ENCODE results near the gene OR2T11. TPM values are rescaled to one million over a fixed set of nuclear protein-coding genes. Genes with fewer than 3 reads are reported as not detected.
"Not testable (repeated sequence)": the region's sequence is repeated elsewhere in the genome, so short reads cannot be mapped to it uniquely, and the experiment has no call there.

Gene OR2T11
- total RNA-seq, result not detected in 2 replicates

DNA sequence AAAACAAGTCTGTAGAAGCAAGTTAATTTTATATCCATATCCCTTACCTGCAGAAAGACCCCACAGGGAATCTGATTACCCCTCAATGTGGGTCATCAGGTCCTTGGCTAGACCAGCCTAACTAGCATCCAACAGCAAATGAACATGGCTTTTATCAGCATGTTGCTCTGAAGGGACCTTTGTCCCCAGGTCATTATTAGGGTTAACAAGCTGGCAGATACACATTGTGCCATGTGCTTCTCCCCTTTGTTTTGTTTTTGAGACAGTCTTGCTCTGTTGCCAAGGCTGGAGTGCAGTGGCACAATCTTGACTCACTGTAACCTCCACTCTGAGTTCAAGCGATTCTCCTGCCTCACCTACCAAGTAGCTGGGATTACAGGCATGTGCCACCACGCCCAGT is at the start of gene OR2T11:
OR2T11 (minus strand) TSS at position 101 of the 400 bp plus-strand sequence. CDS start 7,963 bp downstream, outside the sequence.
- not testable (repeated sequence) for DNase-seq (ENCODE audit: extremely low read depth, low read depth, low spot score)

DNA sequence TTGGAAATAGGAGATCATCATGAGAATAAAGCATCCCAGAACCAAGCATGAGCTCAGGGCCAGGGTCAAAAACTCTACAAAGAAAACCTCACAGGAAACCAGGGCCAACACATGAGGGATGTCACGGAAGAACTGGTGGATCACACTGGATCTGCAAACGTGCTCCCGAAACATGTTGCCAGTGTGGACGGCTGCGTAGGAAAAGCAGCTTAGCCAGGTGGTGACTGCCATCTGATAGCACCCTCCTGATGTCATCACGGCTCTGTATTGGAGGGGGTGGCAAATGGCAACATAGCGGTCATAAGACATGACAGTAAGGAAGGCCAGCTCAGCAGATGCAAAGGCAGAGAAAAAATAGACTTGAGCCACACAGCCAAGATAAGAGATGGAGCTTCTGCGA is 46.8 kb upstream of the OR2T11 start:
- DNase-seq (ENCODE audit: extremely low read depth, low read depth, low spot score), result no peak

DNA sequence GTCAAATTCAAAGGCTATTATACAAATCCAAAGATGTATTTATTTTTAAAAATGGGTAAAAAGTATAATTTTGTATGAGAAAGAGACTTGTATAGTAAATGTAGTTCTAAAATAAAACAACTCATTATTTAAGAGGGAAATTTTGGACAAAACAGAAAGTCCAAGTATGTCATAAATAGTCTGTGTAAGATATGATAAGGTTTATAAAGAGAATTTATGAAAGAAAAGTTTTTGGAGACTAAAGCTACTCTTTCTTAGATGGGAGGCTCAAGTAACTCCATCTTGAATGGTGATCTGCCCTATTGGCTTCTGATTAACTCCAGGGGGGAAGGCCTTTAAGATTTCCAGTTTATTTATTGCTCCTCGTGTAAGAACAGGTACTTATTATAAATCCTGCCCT is 35.1 kb upstream of the OR2T11 start:
- no peak for DNase-seq (ENCODE audit: extremely low read depth, low read depth, low spot score)

- DNase-seq (ENCODE audit: extremely low read depth, low read depth, low spot score), result not testable (repeated sequence)
Observed at GRCh38 chr1:248663453-248664328, 28.8 kb upstream of the OR2T11 start.

- not testable (repeated sequence) for DNase-seq (ENCODE audit: extremely low read depth, low read depth, low spot score)
Observed at GRCh38 chr1:248656797-248657196, 21.9 kb upstream of the OR2T11 start.

GRCh38 chr1:248655354-248655753 is 20.5 kb upstream of the OR2T11 start, which contains the start of gene OR2T27:
Gene OR2T27 (minus strand): TSS chr1:248655528. CDS start chr1:248650884, 4,644 bp downstream.
- DNase-seq (ENCODE audit: extremely low read depth, low read depth, low spot score), result not testable (repeated sequence)

DNA sequence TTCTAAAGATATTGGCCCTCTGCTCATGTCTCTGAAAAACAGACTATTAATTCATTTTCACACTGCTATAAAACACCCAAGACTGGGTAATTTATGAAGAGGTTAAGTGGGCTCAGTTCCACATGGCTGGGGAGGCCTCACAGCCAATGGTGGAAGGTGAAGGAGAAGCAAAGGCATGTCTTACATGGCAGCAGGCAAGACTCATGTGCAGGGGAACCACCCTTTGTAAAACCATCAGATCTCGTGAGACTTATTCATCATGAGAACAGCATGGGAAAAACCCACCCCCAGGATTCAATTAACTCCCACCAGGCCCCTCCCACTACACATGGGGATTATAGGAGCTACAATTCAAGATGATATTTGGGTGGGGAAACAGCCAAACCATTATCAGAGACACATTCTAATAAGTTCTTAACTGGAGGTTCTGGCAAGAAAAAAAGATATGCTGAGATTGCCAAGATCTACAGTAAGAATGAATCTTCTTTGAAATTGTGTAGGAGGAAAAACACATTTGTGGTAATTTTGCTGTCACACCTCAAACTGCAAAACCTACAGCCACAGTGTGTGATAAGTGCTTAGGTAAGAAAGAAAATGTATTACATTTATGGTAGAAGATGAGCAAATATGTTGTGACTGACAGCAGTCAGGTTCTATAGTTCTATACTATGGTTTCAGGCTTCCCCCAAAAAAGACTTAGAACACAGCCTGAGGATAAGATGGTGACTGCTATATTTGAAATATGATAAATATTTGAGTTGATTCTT is 14.1 kb upstream of the OR2T11 start:
- DNase-seq (ENCODE audit: extremely low read depth, low read depth, low spot score), result not testable (repeated sequence)

DNA sequence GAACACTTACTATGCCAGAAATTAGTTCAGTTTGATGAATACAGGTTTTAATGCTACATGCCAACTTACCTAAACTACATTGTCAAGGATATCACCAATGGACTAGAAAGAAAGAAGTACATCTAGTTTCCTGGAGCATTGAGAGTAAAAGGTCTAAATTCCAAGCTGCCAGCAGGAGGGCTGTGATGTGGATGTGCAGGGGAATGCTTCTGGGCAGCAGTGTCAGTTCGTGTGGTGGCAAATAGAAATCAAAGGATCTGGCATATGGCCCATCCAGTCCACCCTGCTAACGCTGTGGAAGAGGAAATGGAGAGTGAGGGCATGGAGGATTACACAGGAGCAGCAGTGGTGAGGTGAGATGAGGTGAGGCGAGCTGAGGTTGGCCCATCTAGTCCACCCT is 10.3 kb upstream of the OR2T11 start, which contains the start of gene OR2T35:
OR2T35 (minus strand) TSS at position 101 of the 400 bp plus-strand sequence. CDS start 6,020 bp downstream, outside the sequence.
- not testable (repeated sequence) for DNase-seq (ENCODE audit: extremely low read depth, low read depth, low spot score)

- not testable (repeated sequence) for DNase-seq (ENCODE audit: extremely low read depth, low read depth, low spot score)
Observed at GRCh38 chr1:248642971-248643651, 8.2 kb upstream of the OR2T11 start.

- DNase-seq (ENCODE audit: extremely low read depth, low read depth, low spot score), result not testable (repeated sequence)
Observed at GRCh38 chr1:248641583-248641982, 6.7 kb upstream of the OR2T11 start.

- not testable (repeated sequence) for DNase-seq (ENCODE audit: extremely low read depth, low read depth, low spot score)
Observed at GRCh38 chr1:248640906-248641305, 6.0 kb upstream of the OR2T11 start.

GRCh38 chr1:248639652-248640051 is 4.8 kb upstream of the OR2T11 start:
- not testable (repeated sequence) for DNase-seq (ENCODE audit: extremely low read depth, low read depth, low spot score)

- DNase-seq (ENCODE audit: extremely low read depth, low read depth, low spot score), result not testable (repeated sequence)
Observed at GRCh38 chr1:248636612-248637011, 1.7 kb upstream of the OR2T11 start.

DNA sequence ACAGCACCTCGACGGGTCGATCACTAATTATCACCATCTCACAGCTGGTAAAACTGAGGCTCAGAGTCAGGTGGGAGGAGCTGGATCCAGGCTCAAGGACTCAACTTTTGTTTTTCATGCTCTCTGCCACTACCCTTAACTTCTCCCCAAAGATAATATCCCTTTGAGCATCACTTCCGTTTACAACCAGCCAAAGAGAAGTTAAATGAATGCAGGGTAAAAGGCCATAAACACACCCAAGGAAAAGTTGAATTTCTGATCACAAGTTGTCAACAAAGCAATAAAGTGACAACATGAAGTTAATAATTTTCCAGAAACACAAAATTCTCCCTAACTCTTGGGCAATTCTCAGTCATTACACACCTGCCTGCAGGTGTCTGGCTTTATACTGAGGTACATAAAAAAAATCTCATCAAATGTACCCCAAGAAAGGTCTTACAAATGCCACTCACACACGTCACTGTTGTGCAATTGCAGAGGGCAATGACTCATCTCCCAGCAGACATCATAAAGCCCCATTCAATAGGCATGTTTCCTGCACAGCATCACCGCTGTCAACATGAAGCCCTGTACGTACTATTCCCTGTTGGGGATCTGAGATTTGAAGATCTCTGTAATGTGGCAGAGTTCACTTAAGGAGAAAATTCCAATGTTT is 3.4 kb downstream of the OR2T11 start:
- no peak for DNase-seq (ENCODE audit: extremely low read depth, low read depth, low spot score)

- DNase-seq (ENCODE audit: extremely low read depth, low read depth, low spot score), result no peak
Observed at GRCh38 chr1:248630551-248630950, 4.3 kb downstream of the OR2T11 start.

GRCh38 chr1:248627971-248628844 is 6.7 kb downstream of the OR2T11 start:
- DNase-seq (ENCODE audit: extremely low read depth, low read depth, low spot score), result no peak

GRCh38 chr1:248625971-248626370 is 8.9 kb downstream of the OR2T11 start:
- no peak for DNase-seq (ENCODE audit: extremely low read depth, low read depth, low spot score)

DNA sequence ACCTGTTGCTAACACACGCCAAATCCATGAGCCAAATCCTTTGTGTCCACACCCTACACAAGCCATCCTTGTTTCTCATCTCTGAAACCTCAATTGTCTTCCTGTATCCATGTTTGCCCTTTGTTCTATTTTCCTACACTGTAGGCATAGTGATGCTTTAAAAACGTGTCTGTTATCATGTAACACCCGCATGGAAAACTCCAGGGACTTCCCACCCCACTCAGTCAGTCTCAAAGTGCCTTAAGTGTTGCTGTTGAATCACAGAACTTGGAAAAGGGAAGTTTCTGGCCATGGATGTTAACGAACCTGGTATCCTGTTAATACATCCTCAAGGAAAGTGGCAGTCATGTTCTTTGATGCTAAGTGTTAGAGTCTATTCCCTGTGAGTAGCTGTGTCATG is 9.7 kb downstream of the OR2T11 start:
- no peak for DNase-seq (ENCODE audit: extremely low read depth, low read depth, low spot score)

DNA sequence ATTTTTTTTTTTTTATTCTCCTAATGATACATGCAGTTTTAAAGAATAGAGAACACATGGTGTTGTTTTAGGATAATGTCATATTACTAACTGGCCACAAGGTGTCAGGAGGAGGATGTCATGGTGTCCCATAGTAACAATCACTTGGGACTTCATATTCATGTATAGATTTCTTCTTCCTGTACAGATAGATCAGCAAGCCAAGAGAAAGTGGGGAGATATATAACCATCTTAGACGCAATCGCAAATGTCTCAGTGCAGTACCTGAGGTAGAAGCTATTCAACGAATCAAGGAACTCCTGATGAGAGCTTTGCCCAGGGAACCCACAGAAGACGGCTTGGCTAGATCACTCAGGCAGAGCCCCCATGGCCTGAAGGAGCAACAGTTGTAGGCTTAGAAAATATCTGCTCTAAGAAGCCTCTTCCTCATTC is 12.3 kb downstream of the OR2T11 start:
- no peak for DNase-seq (ENCODE audit: extremely low read depth, low read depth, low spot score)
